H9 (cell line): ENCODE results near the gene LDLRAD4. TPM values are rescaled to one million over a fixed set of nuclear protein-coding genes. Genes with fewer than 3 reads are reported as not detected.

Source experiments
- DNase-seq: peaks from one replicate; pipeline ENCODE4 v3.0.0-alpha.2; 2017
- H2AFZ ChIP-seq: one replicate; pipeline ENCODE4 v1.6.1; 2013; ENCODE audit warnings: mild to moderate bottlenecking, low read length, control low read depth, moderate library complexity
- H2AK5ac ChIP-seq: 2 replicates; pipeline ENCODE4 v1.6.1; 2013; ENCODE audit warnings: low read length, control low read depth, mixed read lengths; ENCODE audit not compliant: insufficient read length
- H2BK120ac ChIP-seq: one replicate; pipeline ENCODE4 v1.6.1; 2013; ENCODE audit warnings: low read depth, mild to moderate bottlenecking, low read length, control low read depth, inconsistent platforms; ENCODE audit not compliant: poor library complexity, severe bottlenecking
- H2BK12ac ChIP-seq: 2 replicates; pipeline ENCODE4 v1.6.1; 2013; ENCODE audit warnings: low read length, control low read depth, mixed read lengths, low read depth; ENCODE audit not compliant: insufficient read length
- H2BK15ac ChIP-seq: 2 replicates; pipeline ENCODE4 v1.6.1; 2013; ENCODE audit warnings: low read depth, low read length, control low read depth
- H2BK20ac ChIP-seq: one replicate; pipeline ENCODE4 v1.6.1; 2013; ENCODE audit warnings: low read depth, mild to moderate bottlenecking, low read length, control low read depth, inconsistent platforms; ENCODE audit not compliant: poor library complexity, severe bottlenecking
- H2BK5ac ChIP-seq: 2 replicates; pipeline ENCODE4 v1.6.1; 2013; ENCODE audit warnings: low read length, control low read depth, mixed read lengths; ENCODE audit not compliant: insufficient read length
- H3K14ac ChIP-seq: 2 replicates; pipeline ENCODE4 v1.6.1; 2013; ENCODE audit warnings: low read length, control low read depth; ENCODE audit not compliant: insufficient read depth
- H3K18ac ChIP-seq: 2 replicates; pipeline ENCODE4 v1.6.1; 2013; ENCODE audit warnings: low read depth, mild to moderate bottlenecking, mixed read lengths, low read length, control low read depth; ENCODE audit not compliant: insufficient read length
- H3K23ac ChIP-seq: 2 replicates; pipeline ENCODE4 v1.6.1; 2013; ENCODE audit warnings: low read length, control low read depth, mixed read lengths, low read depth; ENCODE audit not compliant: insufficient read length
- H3K23me2 ChIP-seq: 2 replicates; pipeline ENCODE4 v1.6.1; 2013; ENCODE audit warnings: low read depth, mild to moderate bottlenecking, mixed read lengths, low read length, control low read depth; ENCODE audit not compliant: insufficient read length, poor library complexity, severe bottlenecking
- H3K27ac ChIP-seq: 2 replicates; pipeline ENCODE4 v1.5.1; 2013; ENCODE audit warnings: low read length, control low read depth, mixed read lengths, low read depth; ENCODE audit not compliant: insufficient read length
- H3K27me3 ChIP-seq: 2 replicates; pipeline ENCODE4 v1.6.1; 2013; ENCODE audit warnings: low read length, control low read depth, inconsistent platforms; ENCODE audit not compliant: insufficient read depth
- H3K4ac ChIP-seq: 2 replicates; pipeline ENCODE4 v1.6.1; 2013; ENCODE audit warnings: low read depth, mild to moderate bottlenecking, control low read depth, inconsistent platforms, low read length, moderate library complexity
- H3K4me1 ChIP-seq: 2 replicates; pipeline ENCODE4 v1.6.1; 2013; ENCODE audit warnings: low read length, control low read depth, inconsistent platforms; ENCODE audit not compliant: insufficient read depth
- H3K4me2 ChIP-seq: 2 replicates; pipeline ENCODE4 v1.6.1; 2013; ENCODE audit warnings: low read length, control low read depth, mixed read lengths; ENCODE audit not compliant: insufficient read length, insufficient read depth
- H3K56ac ChIP-seq: 2 replicates; pipeline ENCODE4 v1.6.1; 2013; ENCODE audit warnings: low read depth, mild to moderate bottlenecking, mixed read lengths, low read length, control low read depth; ENCODE audit not compliant: insufficient read length
- H3K79me1 ChIP-seq: 2 replicates; pipeline ENCODE4 v1.6.1; 2013; ENCODE audit warnings: low read depth, mild to moderate bottlenecking, moderate library complexity, low read length, control low read depth, inconsistent platforms; ENCODE audit not compliant: insufficient read depth, poor library complexity, severe bottlenecking
- H3K79me2 ChIP-seq: 2 replicates; pipeline ENCODE4 v1.6.1; 2013; ENCODE audit warnings: low read length, control low read depth, inconsistent platforms; ENCODE audit not compliant: insufficient read depth
- H3K9ac ChIP-seq: 2 replicates; pipeline ENCODE4 v1.6.1; 2013; ENCODE audit warnings: low read length, control low read depth, mixed read lengths; ENCODE audit not compliant: insufficient read length; ENCODE audit errors: extremely low read depth
- H3K9me3 ChIP-seq: one replicate; pipeline ENCODE4 v1.6.1; 2013; ENCODE audit warnings: low read depth, low read length, inconsistent platforms; ENCODE audit not compliant: control insufficient read depth
- H3T11ph ChIP-seq: one replicate; pipeline ENCODE4 v1.6.1; 2013; ENCODE audit warnings: mild to moderate bottlenecking, low read length, control low read depth, inconsistent platforms
- H4K20me1 ChIP-seq: one replicate; pipeline ENCODE4 v1.6.1; 2013; ENCODE audit not compliant: control insufficient read depth, insufficient read length, insufficient read depth
- H4K5ac ChIP-seq: 2 replicates; pipeline ENCODE4 v1.6.1; 2013; ENCODE audit warnings: low read depth, mild to moderate bottlenecking, mixed read lengths, low read length, control low read depth; ENCODE audit not compliant: insufficient read length
- H4K8ac ChIP-seq: replicated peaks from 2 replicates; pipeline ENCODE4 v1.6.1; 2013; ENCODE audit warnings: low read length, control low read depth, mixed read lengths, low read depth; ENCODE audit not compliant: insufficient read length
- H4K91ac ChIP-seq: 2 replicates; pipeline ENCODE4 v1.6.1; 2013; ENCODE audit warnings: low read depth, mild to moderate bottlenecking, moderate library complexity, mixed read lengths, low read length, control low read depth; ENCODE audit not compliant: insufficient read length
- H3K27ac Mint-ChIP-seq, 3 experiments: 2 replicates in 2 of 3; 3 replicates in 1 of 3; pipeline ENCODE4 v1.8.0; 2020 to 2021; ENCODE audit warnings: mixed read lengths in 3 of 3, mild to moderate bottlenecking in 1 of 3, moderate library complexity in 1 of 3
- H3K27me3 Mint-ChIP-seq: 2 replicates; pipeline ENCODE4 v1.8.0; 2021; ENCODE audit warnings: low read depth, mild to moderate bottlenecking, moderate library complexity, mixed read lengths
- H3K36me3 Mint-ChIP-seq, 3 experiments: 2 replicates in 2 of 3; 3 replicates in 1 of 3; pipeline ENCODE4 v1.8.0; 2020 to 2021; ENCODE audit warnings: low read depth in 3 of 3, mixed read lengths in 3 of 3; ENCODE audit not compliant: insufficient read depth in 1 of 3
- H3K4me1 Mint-ChIP-seq, 2 experiments: 2 replicates each; pipeline ENCODE4 v1.8.0; 2020; ENCODE audit warnings: mixed read lengths in 2 of 2
- H3K4me3 Mint-ChIP-seq, 2 experiments: 2 replicates in 1 of 2; 3 replicates in 1 of 2; pipeline ENCODE4 v1.8.0; 2020 to 2021; ENCODE audit warnings: mild to moderate bottlenecking in 2 of 2, mixed read lengths in 2 of 2, moderate library complexity in 1 of 2
- H3K9me3 Mint-ChIP-seq, 2 experiments: 2 replicates in 1 of 2; 3 replicates in 1 of 2; pipeline ENCODE4 v1.8.0; 2020; ENCODE audit warnings: mild to moderate bottlenecking in 2 of 2, mixed read lengths in 2 of 2, moderate library complexity in 1 of 2
- CTCF ChIP-seq: fragments of 200-600 bp; sonication (generic); conservative IDR thresholded peaks from 3 replicates; pipeline ENCODE4 v1.8.0; 2021; ENCODE audit warnings: antibody characterized with exemption, mild to moderate bottlenecking
- WGBS: extraction: QIAGEN DNeasy Blood & Tissue Kit; methylation state at CpG from one replicate; pipeline ENCODE4 v1.1.7; 2013; ENCODE audit warnings: missing lambda C conversion rate, low lambda C conversion rate, mixed read lengths; ENCODE audit not compliant: insufficient read length; ENCODE audit errors: extremely low coverage; 5-methylcytosine and 5-hydroxymethylcytosine counted together
- total RNA-seq: library from RNA; stranded (reverse); gene quantifications from 2 replicates; pipeline ENCODE4 v1.2.1, GENCODE V29; 2021

The LDLRAD4 gene
- total RNA-seq, 1 experiment from 2014 or later, result 3.9 TPM

DNA sequence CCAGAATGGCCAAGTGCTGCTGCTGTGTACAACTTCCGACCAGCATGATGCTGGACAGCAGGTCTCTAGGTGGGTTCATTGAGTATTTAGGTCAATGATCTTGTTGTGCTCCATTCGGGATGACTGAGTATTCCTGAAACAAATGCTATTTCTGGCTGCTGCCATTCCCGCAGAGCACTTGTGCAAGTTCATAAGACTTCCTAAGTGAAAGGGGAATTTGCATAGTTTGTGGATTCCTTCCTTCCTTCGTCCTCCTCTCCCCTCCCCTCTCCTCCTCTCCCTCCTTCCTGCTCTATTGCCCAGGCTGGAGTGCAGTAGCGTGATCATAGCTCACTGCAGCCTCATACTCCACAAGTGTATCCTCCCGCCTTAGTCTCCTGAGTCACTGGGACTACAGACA, 40.4 kb downstream of the LDLRAD4 start:
- Histone ChIP-seq H4K5ac (no peak overlapping the region), H4K20me1 (no peaks in the 10 kb centered on the region), H3K27ac (no peak overlapping the region), H3K79me2 (no peaks in the 10 kb centered on the region), H2BK15ac (no peak overlapping the region), H3K27me3 (no peaks in the 10 kb centered on the region), H2BK120ac (no peak overlapping the region), H3T11ph (no peak overlapping the region), H3K9ac (no peak overlapping the region), H3K23ac (no peak overlapping the region), H2BK12ac (no peak overlapping the region), H3K18ac (no peak overlapping the region), H4K8ac (no peak overlapping the region), H3K14ac (no peak overlapping the region), H3K4ac (no peak overlapping the region), H3K4me1 (no peaks in the 10 kb centered on the region), H3K79me1 (no peaks in the 10 kb centered on the region), H4K91ac (no peak overlapping the region), H2BK20ac (no peak overlapping the region), H3K23me2 (peaks cover 3% of the 10 kb centered on the region), H3K56ac (no peak overlapping the region), H2BK5ac (no peak overlapping the region), H2AFZ (no peak overlapping the region), H3K9me3 (no peaks in the 10 kb centered on the region), H3K4me2 (no peak overlapping the region), H2AK5ac (no peak overlapping the region)
- Mint-ChIP-seq H3K4me1 (peaks cover 38 to 41% of the 10 kb centered on the region in 2 experiments), H3K4me3 (no peak overlapping the region), H3K27ac (no peak overlapping the region), H3K36me3 (no peaks in the 10 kb centered on the region), H3K27me3 (peaks cover 2% of the 10 kb centered on the region), H3K9me3 (no peaks in the 10 kb centered on the region)
- TF ChIP-seq CTCF, result no peak
- no peak for DNase-seq
- WGBS, result no CpG with 5 or more reads among the region's 6 CpGs
